ENCODE measurements around the gene CCDC198.

Gene CCDC198, protein sequence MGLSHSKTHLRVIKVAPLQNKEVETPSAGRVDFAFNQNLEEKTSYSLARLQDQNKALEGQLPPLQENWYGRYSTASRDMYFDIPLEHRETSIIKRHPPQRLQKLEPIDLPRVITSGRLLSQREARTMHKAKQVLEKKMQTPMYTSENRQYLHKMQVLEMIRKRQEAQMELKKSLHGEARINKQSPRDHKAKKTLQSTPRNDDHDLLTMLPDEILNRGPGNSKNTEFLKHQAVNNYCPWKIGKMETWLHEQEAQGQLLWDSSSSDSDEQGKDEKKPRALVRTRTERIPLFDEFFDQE

DNA sequence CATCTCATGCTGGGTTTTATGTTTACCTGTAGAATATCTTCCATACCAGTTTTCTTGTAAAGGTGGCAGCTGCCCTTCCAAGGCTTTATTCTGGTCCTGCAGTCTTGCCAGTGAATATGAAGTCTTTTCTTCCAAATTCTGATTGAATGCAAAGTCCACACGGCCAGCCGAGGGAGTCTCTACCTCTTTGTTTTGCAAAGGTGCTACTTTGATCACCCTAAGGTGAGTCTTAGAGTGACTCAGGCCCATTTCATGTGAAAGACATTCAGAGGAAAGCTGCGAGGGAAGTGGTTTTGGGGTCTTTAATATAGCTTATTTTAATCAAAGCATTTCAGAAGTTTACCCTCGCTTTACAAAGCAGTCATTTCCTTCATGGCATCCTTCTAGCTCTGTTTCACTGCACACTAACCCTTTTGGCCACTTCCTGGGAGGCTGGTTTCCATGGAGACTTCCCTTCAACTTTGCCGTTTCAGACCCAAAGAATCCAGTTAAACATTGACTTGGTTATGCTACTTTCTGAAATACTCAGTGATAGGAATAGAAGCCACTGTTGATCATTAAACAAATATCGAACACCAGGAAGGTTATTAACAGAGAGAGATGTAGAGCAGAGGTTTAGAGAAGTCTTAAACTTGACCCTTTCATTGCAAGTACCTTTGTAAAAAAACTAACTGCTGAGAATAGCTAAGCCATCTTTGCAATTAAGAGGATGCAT lies at the start of gene CCDC198:
Gene CCDC198, minus strand, starts transcription at position 391 of the 715 bp plus-strand sequence. Its CDS starts 142 bp downstream, at position 249.
- no peak for DNase-seq

DNA sequence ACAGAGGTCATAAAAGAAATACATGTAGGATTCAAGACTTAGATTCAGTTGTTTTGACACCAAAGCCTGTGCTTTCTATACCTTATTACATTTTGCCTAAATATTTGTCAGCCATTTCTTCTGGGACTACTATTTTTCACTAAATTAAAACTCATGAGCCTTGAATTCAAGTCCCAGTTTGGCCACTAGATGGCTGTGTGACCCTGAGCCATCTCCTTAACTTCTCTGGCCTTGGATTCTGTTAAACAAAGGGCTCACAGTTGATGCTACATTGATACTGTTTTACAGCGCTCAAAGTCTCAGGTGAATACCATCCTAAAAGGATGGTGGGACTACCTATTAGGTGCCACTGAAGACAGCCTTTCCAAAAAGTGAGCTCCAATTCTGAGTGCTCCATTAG lies 39.6 kb upstream of the CCDC198 start:
- no peak for DNase-seq

- no peak for DNase-seq
Observed at GRCh38 chr14:57530571-57530970, 36.9 kb upstream of the CCDC198 start.

GRCh38 chr14:57526942-57527341 lies 33.3 kb upstream of the CCDC198 start:
- DNase-seq, result no peak

DNA sequence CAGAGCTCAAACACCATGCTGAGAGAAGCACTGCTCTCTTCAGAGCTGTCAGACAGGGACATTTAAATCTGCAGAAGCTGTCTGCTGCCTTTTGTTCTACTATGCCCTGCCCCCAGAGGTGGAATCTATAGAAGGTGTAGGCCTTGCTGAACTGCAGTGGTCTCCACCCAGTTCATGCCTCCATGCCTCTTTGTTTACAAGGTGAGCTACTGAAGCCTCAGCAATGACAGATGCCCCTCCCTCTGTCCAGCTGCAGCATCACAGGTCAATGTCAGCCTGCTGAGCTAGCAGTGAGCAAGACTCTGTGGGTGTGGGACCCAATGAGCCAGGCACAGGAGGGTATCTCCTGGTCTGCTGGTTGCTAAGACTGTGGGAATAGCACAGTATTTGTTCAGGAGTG lies 25.4 kb upstream of the CCDC198 start:
- no peak for DNase-seq

GRCh38 chr14:57512220-57512619 lies 18.6 kb upstream of the CCDC198 start:
- peak; percentile 83 for DNase-seq

GRCh38 chr14:57508756-57509155 lies 15.1 kb upstream of the CCDC198 start:
- peak; percentile 83 for DNase-seq

GRCh38 chr14:57502586-57503254 lies 9.1 kb upstream of the CCDC198 start:
- DNase-seq, result no peak

- DNase-seq, result no peak
Observed at GRCh38 chr14:57501039-57501557, 7.4 kb upstream of the CCDC198 start.

DNA sequence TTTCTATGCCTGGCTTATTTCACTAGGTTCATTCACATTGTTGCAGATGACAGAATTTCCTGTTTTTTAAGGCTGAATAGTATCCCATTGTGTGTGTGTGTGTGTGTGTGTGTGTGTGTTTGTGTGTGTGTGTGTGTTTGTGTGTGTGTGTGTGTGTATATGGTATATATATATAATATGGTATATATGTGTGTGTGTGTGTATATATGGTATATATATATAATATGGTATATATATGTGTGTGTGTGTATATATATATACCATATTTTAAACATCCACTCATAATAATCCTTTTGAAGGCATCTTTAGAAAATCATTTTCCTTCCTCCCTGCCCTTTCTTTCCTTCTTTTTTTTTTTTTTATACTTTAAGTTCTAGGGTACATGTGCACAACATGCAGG lies 5.0 kb upstream of the CCDC198 start:
- no peak for DNase-seq

DNA sequence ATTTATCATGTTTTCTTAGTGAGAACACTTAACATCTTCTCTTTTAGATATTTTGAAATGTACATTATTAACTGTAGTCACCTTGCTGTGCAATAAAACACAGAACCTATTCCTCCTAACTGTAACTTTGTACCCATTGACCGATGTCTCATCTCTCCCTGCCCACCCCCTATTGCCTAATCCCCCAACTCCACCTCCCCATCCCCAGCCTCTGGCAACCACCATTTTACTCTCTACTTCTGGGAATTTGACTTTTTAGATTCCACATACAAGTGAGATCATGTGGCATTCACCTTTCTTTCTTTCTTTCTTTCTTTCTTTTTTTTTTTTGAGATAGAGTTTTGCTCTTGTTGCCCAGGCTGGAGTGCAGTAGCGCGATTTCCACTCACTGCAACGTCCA lies 4.4 kb upstream of the CCDC198 start:
- no peak for DNase-seq

DNA sequence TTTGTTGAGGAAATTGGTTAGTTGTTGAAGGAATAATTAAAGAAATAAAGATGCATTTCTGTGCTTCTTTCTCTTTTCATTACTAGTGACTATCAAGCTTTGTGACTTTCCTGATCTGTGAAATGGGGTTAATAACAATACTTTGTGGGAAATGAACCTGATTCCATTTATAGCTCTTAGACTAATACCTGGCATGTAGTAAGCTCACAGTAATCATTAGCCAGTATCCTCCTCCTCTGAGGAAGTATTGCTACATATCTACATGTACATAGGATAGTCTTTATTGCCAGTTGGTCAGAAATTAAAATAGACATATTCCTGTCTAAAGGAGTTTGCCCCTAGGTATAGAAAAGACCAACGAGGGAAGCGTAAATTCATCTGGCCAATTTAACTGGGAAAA lies 1.8 kb upstream of the CCDC198 start:
- no peak for DNase-seq

DNA sequence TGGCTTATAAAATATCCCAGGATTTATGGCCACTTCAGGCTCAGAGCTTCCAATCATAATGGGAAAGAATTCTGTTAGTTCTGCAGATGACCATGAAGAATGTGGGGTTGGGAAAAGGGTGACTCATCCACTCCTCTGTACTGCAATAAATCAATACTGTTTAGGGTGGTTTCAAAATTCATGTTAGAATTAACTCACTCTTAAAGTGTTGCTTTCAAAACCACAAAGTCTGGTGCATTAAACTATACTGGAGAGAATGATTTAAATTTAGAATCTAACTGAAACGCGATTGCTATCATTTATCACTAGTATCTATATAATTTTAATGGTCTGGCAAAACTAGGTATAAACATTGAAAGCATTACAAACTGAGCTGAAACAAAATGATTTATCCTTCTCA lies 798 bp downstream of the CCDC198 start:
- no peak for DNase-seq

DNA sequence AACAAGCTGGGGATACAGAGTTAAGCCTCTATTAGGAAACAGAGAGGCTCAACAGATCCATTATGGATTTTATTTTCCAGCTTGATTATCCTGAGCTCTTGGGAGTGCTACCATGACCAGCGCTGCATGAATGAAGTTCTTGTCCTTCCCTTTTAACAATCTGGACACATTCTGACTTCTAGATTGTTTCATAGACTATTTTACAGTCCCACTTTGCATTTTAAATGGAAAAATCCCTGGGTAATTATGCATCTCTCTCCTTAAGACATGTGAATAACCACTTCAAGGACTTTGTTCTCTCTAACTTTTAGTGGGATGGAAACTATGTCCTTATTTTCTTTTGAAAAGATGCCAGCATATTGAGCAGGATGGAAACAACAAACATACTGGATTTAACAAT lies 2.0 kb downstream of the CCDC198 start:
- DNase-seq, result no peak

GRCh38 chr14:57487771-57488170 lies 5.9 kb downstream of the CCDC198 start:
- no peak for DNase-seq

DNA sequence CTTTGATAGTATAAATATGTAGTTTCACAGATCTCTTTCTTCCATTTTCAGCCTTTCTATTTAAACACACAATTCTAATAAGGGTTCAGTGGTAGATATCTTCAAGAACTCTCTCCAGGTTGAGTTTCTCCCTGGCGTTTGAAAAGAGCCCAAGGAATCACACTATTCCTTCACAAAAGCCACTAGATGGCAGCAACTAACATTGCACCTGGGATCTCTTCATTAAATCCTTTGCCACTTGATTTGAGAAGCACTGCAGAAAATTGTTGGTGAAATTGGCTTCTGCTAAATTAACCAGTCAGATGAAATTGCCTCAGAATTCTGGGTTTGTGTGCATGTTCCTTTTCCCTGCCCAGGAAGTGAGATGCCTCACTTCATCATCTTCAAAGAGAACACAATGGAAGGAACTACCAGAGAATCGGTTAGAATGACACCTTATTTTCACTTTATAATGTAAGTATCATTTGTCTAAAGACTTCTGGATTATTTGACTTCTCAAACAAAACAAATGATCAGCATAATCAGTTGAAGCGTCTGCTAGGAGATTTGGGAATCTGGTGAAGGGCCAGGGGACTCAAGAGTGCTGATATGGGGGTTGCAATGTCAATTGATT lies 6.8 kb downstream of the CCDC198 start:
- peak; percentile 77 for DNase-seq

DNA sequence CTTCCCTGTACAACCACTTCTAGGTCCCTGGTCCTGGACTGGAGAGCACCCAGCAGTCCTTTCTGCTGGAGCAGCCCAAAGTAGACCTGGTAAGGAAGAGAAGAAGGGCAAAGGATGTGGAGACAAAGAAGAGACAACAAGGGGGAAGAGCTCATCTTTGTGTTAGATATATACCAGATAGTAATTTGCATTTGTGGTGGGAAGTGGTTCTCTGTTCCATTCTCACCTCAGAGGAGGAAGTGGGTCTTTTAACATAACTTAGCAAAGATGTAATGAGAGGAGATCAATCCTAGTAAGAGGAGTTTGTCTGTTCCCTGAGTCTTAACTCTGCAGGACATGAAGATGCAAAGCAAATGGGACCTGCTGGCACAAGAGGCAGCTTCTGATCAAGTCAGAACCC lies 8.0 kb downstream of the CCDC198 start:
- no peak for DNase-seq

GRCh38 chr14:57482120-57482519 lies 11.5 kb downstream of the CCDC198 start:
- no peak for DNase-seq

GRCh38 chr14:57480051-57480450 lies 13.6 kb downstream of the CCDC198 start:
- no peak for DNase-seq

DNA sequence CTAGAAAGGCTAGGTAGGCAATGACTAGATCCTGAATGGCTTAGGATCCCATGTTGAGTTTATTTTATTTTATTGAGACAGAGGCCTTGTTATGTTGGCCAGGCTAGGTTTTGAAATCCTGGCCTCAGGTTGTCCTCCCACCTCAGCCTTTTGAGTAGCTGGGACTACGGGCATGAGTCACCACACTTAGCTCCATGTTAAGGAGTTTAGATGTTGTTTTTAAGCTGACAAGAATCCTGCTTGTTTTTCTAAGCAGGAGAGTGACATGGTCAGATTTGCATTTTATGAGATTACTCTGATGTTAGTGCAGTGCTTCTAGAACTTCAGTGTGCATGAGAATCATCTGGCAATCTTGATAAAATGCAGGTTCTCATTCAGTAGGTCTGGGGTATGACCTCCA lies 14.5 kb downstream of the CCDC198 start:
- no peak for DNase-seq

- DNase-seq, result no peak
Observed at GRCh38 chr14:57478050-57478449, 15.6 kb downstream of the CCDC198 start.

GRCh38 chr14:57470909-57471308 lies 22.7 kb downstream of the CCDC198 start:
- DNase-seq, result no peak

DNA sequence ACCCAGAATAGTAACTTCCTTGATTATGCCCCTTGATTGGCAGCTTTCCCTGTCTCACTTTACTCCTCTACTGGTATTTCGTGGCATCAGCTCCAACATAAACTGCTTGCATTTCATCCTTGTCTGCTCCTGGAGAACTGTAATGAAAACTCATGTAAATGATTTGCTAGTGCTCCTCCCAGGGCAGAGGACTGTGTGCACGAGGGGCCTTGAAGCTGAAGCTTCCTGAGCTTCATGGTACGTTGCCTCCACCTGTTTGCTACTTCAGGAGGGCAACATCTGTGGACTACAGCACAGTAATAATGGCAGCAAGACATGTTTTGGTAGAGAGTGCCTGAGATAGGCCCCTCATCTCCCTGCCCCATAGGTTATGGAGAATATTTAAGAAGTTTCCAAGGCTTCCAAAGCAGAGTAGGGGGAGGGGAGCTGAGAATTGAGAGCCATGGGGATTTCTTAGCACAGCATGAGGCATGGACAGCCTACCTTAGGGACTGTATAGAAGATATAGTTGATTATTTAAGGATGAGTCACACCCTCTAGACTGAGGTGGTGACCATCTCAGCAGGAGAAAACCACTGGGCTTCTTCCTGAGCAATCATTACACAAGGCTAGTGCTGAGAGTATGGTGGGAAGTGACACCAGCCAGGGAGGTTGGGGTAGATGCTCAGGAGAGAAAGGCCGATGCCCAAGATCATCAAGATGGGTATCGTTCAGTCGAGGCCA lies 29.5 kb downstream of the CCDC198 start:
- no peak for DNase-seq
